Calu3 (cell line): ENCODE data around the gene SCYGR6. TPM values are rescaled to one million over a fixed set of nuclear protein-coding genes. Genes with fewer than 3 reads are reported as not detected.
"Not testable (repeated sequence)": the region's sequence is repeated elsewhere in the genome, so short reads cannot be mapped to it uniquely, and the experiment has no call there.

Source experiments
- BruUV-seq: library from RNA; stranded (reverse); fragments of 400-500 nt; replicated peaks from 2 replicates; lab custom pipeline; 2021; lab: Mats Ljungman, UMichigan
- CTCF ChIA-PET: fragments of 300-600 bp; sonication (Branson Sonifier 250); formaldehyde crosslinking; loops from one replicate; lab custom pipeline; 2022; ENCODE audit warnings: antibody characterized with exemption; lab: Charles Lee
- DNase-seq: peaks from one replicate; pipeline ENCODE4 v3.0.0; 2022
- H3K27ac Mint-ChIP-seq: one replicate; pipeline ENCODE4 v1.8.0; 2022; ENCODE audit warnings: mixed read lengths; ENCODE audit not compliant: unreplicated experiment
- H3K27me3 Mint-ChIP-seq: one replicate; pipeline ENCODE4 v1.8.0; 2022; ENCODE audit warnings: mixed read lengths; ENCODE audit not compliant: unreplicated experiment
- H3K36me3 Mint-ChIP-seq: one replicate; pipeline ENCODE4 v1.8.0; 2022; ENCODE audit warnings: mild to moderate bottlenecking, moderate library complexity, mixed read lengths; ENCODE audit not compliant: insufficient read depth, unreplicated experiment
- H3K4me1 Mint-ChIP-seq: one replicate; pipeline ENCODE4 v1.8.0; 2022; ENCODE audit warnings: mild to moderate bottlenecking, low read depth, mixed read lengths; ENCODE audit not compliant: unreplicated experiment
- H3K4me3 Mint-ChIP-seq: one replicate; pipeline ENCODE4 v1.8.0; 2022; ENCODE audit warnings: mild to moderate bottlenecking, low read depth, moderate library complexity, mixed read lengths; ENCODE audit not compliant: unreplicated experiment
- H3K9me3 Mint-ChIP-seq: one replicate; pipeline ENCODE4 v1.8.0; 2022; ENCODE audit warnings: low read depth, mixed read lengths; ENCODE audit not compliant: unreplicated experiment
- intact Hi-C: fragments of 100-400 bp; cut with micrococcal nuclease; formaldehyde crosslinking; loops from one replicate; pipeline ENCODE4 v1.10.0; 2022; ENCODE audit not compliant: unreplicated experiment
- total RNA-seq: library from RNA; stranded (reverse); gene quantifications from 2 replicates; pipeline ENCODE4 v1.2.3, GENCODE V29; 2022
- TF ChIP-seq, protein P1 (sequence below): fragments of 200-600 bp; IDR thresholded peaks from one replicate; pipeline ENCODE4 v1.8.0; 2022; ENCODE audit warnings: antibody characterized with exemption; ENCODE audit not compliant: unreplicated experiment

SCYGR6 gene
- total RNA-seq, 1 experiment from 2014 or later, result not detected

DNA sequence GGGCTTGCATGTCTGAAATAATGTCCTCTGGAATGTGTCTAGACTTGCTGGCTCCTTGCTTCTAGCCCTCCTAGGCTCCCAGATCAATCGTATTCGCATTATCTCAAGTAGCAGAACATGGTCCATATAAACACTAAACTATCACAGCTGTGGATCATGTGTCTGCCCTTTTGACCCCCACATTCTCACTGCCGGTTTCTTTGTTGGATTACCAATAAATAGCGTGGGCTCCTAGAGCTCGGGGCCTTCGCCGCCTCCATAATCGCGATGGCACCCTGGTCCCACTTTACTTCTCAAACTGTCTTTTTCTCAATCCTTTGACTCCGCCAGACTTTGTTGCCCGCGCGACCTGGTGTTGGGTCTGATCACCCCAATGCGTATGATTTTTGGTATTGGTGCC is 14.8 kb upstream of the SCYGR6 start:
- no peaks in the 10 kb centered on the region for H3K27me3 Mint-ChIP-seq
- intact Hi-C loops, result no loop called here
- H3K4me1 Mint-ChIP-seq, result peaks cover 14% of the 10 kb centered on the region
- no peak for DNase-seq
- no peak overlapping the region for H3K4me3 Mint-ChIP-seq
- CTCF ChIA-PET, result no interaction called here
- no peaks in the 10 kb centered on the region for H3K36me3 Mint-ChIP-seq
- TF ChIP-seq, protein P1, sequence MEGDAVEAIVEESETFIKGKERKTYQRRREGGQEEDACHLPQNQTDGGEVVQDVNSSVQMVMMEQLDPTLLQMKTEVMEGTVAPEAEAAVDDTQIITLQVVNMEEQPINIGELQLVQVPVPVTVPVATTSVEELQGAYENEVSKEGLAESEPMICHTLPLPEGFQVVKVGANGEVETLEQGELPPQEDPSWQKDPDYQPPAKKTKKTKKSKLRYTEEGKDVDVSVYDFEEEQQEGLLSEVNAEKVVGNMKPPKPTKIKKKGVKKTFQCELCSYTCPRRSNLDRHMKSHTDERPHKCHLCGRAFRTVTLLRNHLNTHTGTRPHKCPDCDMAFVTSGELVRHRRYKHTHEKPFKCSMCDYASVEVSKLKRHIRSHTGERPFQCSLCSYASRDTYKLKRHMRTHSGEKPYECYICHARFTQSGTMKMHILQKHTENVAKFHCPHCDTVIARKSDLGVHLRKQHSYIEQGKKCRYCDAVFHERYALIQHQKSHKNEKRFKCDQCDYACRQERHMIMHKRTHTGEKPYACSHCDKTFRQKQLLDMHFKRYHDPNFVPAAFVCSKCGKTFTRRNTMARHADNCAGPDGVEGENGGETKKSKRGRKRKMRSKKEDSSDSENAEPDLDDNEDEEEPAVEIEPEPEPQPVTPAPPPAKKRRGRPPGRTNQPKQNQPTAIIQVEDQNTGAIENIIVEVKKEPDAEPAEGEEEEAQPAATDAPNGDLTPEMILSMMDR, result no peak
- no TSS peak for BruUV-seq
- no peak overlapping the region for H3K27ac Mint-ChIP-seq
- H3K9me3 Mint-ChIP-seq, result peaks cover 3% of the 10 kb centered on the region

DNA sequence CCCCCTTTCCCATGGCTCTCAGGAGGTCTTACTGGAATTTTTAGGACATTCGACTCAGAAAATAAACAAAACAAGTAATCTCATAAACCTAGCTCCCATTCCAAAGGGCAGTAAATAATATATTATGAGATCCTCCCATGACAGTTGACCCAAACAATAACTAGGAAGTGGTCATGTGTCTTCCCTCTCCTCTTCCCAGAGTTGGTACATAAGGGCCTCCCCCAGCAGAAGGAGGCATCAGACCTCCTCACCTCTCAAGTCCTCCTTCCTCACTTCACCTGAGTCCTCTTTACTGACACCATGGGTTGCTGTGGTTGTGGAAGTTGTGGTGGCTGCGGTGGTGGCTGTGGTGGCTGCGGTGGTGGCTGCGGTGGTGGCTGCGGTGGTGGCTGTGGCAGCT is 3.5 kb upstream of the SCYGR6 start, which contains the start of gene SCYGR7:
TSS of gene SCYGR7 (plus strand) at position 301 of the 400 bp plus-strand sequence. CDS start at position 301, 0 bp downstream.
- CTCF ChIA-PET, result no interaction called here
- no peaks in the 10 kb centered on the region for H3K27me3 Mint-ChIP-seq
- H3K9me3 Mint-ChIP-seq, result no peaks in the 10 kb centered on the region
- intact Hi-C loops, result no loop called here
- H3K4me3 Mint-ChIP-seq, result no peak within 1 kb of the TSS
- H3K4me1 Mint-ChIP-seq, result peaks cover 7% of the 10 kb centered on the region
- no peak for DNase-seq
- H3K36me3 Mint-ChIP-seq, result no peaks in the 10 kb centered on the region
- TF ChIP-seq, protein P1, result no peak
- no peak within 1 kb of the TSS for H3K27ac Mint-ChIP-seq
- no TSS peak for BruUV-seq

DNA sequence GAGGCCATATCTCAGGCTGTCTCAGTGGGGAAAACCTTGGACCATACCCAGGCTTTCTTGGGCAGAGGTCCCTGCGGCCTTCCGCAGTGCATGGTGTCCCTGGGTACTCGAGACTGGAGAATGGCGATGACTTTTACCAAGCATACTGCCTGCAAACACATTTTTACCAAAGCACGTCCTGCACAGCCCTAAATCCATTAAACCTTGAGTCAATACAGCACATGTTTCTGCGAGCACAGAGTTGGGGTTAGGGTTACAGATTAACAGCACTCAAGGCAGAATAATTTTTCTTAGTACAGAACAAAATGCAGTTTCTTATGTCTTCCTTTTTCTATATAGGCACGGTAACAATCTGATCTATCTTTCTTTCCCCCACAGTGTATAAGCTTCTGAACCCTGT is 1.7 kb downstream of the SCYGR6 start:
- intact Hi-C loops, H3K27ac Mint-ChIP-seq, BruUV-seq, DNase-seq, H3K4me3 Mint-ChIP-seq, H3K27me3 Mint-ChIP-seq, CTCF ChIA-PET, H3K9me3 Mint-ChIP-seq: not testable (repeated sequence)
- peaks cover 10% of the 10 kb centered on the region for H3K36me3 Mint-ChIP-seq
- peaks cover 36% of the 10 kb centered on the region for H3K4me1 Mint-ChIP-seq

DNA sequence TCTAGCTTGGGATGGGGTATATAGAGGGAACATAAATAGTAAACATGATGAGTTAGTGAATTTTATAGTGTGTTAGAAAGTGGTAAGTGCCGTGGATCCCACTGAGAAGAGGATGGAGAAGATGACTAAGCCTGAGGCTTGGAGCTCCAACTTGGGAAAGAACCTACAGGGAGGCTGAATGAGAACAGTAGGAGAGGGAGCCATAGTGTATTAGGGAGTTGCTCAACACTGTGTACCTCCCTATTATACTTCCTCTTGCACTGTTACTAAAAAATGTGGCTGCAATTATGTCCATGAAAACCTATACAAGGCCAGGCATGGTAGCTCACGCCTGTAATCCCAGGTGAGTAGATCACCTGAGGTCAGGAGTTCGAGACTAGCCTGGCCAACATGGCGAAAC is 3.9 kb downstream of the SCYGR6 start:
- Mint-ChIP-seq H3K4me1 (peaks cover 37% of the 10 kb centered on the region), H3K4me3 (no peak overlapping the region), H3K9me3 (no peaks in the 10 kb centered on the region), H3K36me3 (peaks cover 32% of the 10 kb centered on the region), H3K27me3 (no peaks in the 10 kb centered on the region), H3K27ac (no peak overlapping the region)
- CTCF ChIA-PET, result interaction anchor here (0.7 kb wide), 2 partner anchors 19 to 67 kb away, joined by 6 to 12 read pairs; no protein-coding TSS in a partner anchor
- no TSS peak for BruUV-seq
- no peak for DNase-seq
- TF ChIP-seq, protein P1, result no peak
- intact Hi-C loops, result no loop called here

DNA sequence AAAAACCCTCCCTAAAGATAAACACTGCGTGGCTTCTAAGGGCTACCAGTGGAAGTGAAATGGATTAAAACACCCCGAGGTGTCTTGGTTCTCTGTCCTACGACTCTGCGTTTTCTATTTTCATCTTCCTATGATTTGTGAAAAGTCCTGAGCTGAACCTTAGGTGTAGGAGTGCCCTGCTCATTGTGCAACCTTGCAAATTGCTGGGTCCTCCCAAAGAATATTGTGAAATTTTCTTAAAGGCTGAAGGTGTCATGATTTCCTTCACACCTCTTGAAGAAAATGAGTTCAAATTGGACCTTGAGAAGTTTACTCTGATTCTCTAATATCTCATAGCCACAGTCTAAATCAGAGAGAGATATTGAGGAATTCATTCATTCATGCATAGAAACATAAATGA is 4.9 kb downstream of the SCYGR6 start:
- DNase-seq, result no peak
- CTCF ChIA-PET, result no interaction called here
- TF ChIP-seq, protein P1, result no peak
- no peaks in the 10 kb centered on the region for H3K9me3 Mint-ChIP-seq
- no TSS peak for BruUV-seq
- H3K27ac Mint-ChIP-seq, result no peak overlapping the region
- H3K4me3 Mint-ChIP-seq, result no peak overlapping the region
- no peaks in the 10 kb centered on the region for H3K27me3 Mint-ChIP-seq
- intact Hi-C loops, result loop anchor here (5.0 kb wide), 3 partner anchors 62 to 163 kb away; no protein-coding TSS in a partner anchor
- peaks cover 48% of the 10 kb centered on the region for H3K4me1 Mint-ChIP-seq
- H3K36me3 Mint-ChIP-seq, result peaks cover 42% of the 10 kb centered on the region
